HEK293T (cell line): Measurements from ENCODE around the gene PSMA3.

Experiments
- FOXM1 ChIP-seq: fragments of 450-650 bp; IDR thresholded peaks from 2 replicates; pipeline ENCODE4 v1.6.1; 2017; ENCODE audit warnings: mild to moderate bottlenecking, borderline replicate concordance
- TARDBP ChIP-seq: fragments of 450-650 bp; IDR thresholded peaks from 2 replicates; pipeline ENCODE4 v1.6.1; 2016

- no peak for TF ChIP-seq TARDBP
- no peak for TF ChIP-seq FOXM1
Measured at GRCh38 chr14:58245562-58245961, 919 bp downstream of the PSMA3 start.
